MM.1S (cell line): ENCODE measurements around the gene FAM177A1.
A peak's percentile ranks its signal among the peaks of the same experiment; 100 is the strongest.

Experiments used
- DNase-seq: peaks from one replicate; pipeline ENCODE4 v3.0.0-alpha.2; 2015
- H2AFZ ChIP-seq: fragments of 300-600 bp; sonication (generic); 2 replicates; pipeline ENCODE4 v1.6.0; 2016; ENCODE audit warnings: antibody characterized with exemption, low read length
- H3F3A ChIP-seq: fragments of 300-600 bp; sonication (generic); 2 replicates; pipeline ENCODE4 v1.6.1; 2016; ENCODE audit warnings: mild to moderate bottlenecking, antibody characterized with exemption, low read length, moderate library complexity, mixed read lengths; ENCODE audit not compliant: insufficient read depth
- H3K27ac ChIP-seq: fragments of 300-600 bp; sonication (generic); 2 replicates; pipeline ENCODE4 v1.5.1; 2016; ENCODE audit warnings: mild to moderate bottlenecking, low read length
- H3K27me3 ChIP-seq: fragments of 300-600 bp; sonication (generic); replicated peaks from 2 replicates; pipeline ENCODE4 v1.6.0; 2016; ENCODE audit warnings: low read length; ENCODE audit not compliant: insufficient read depth
- H3K36me3 ChIP-seq: fragments of 300-600 bp; sonication (generic); replicated peaks from 2 replicates; pipeline ENCODE4 v1.6.1; 2016; ENCODE audit warnings: mild to moderate bottlenecking, low read length, mixed read lengths; ENCODE audit not compliant: insufficient read depth
- H3K4me1 ChIP-seq: fragments of 300-600 bp; sonication (generic); 2 replicates; pipeline ENCODE4 v1.6.1; 2016; ENCODE audit warnings: low read length, mixed read lengths
- H3K4me2 ChIP-seq: fragments of 300-600 bp; sonication (generic); 2 replicates; pipeline ENCODE4 v1.6.0; 2016; ENCODE audit warnings: low read depth, low read length
- H3K4me3 ChIP-seq: fragments of 300-600 bp; sonication (generic); 2 replicates; pipeline ENCODE4 v1.5.1; 2016; ENCODE audit warnings: low read length, mixed read lengths
- H3K79me2 ChIP-seq: fragments of 300-600 bp; sonication (generic); 2 replicates; pipeline ENCODE4 v1.6.1; 2016; ENCODE audit warnings: mixed run types, low read length, mixed read lengths
- H3K9ac ChIP-seq: fragments of 300-600 bp; sonication (generic); 2 replicates; pipeline ENCODE4 v1.6.1; 2016; ENCODE audit warnings: low read length, mixed read lengths
- H3K9me2 ChIP-seq: fragments of 300-600 bp; sonication (generic); replicated peaks from 2 replicates; pipeline ENCODE4 v1.6.1; 2016; ENCODE audit warnings: mild to moderate bottlenecking, low read length, mixed read lengths; ENCODE audit not compliant: insufficient read depth
- H3K9me3 ChIP-seq: fragments of 300-600 bp; sonication (generic); replicated peaks from 2 replicates; pipeline ENCODE4 v1.6.1; 2016; ENCODE audit warnings: mild to moderate bottlenecking, low read length, mixed read lengths; ENCODE audit not compliant: insufficient read depth
- H4K20me1 ChIP-seq: fragments of 300-600 bp; sonication (generic); 2 replicates; pipeline ENCODE4 v1.6.1; 2016; ENCODE audit warnings: mild to moderate bottlenecking, low read length, moderate library complexity, mixed read lengths; ENCODE audit not compliant: insufficient read depth
- EZH2 ChIP-seq: fragments of 300-600 bp; sonication (generic); optimal IDR thresholded peaks from 2 replicates; pipeline ENCODE3; 2017; ENCODE audit warnings: low read depth, mild to moderate bottlenecking, antibody characterized with exemption, low read length, mixed read lengths
- EZH2phosphoT487 ChIP-seq: fragments of 300-600 bp; sonication (generic); IDR thresholded peaks from 2 replicates; pipeline ENCODE4 v1.6.1; 2018; ENCODE audit warnings: antibody characterized with exemption, low read length
- TF ChIP-seq, protein P1 (sequence below): fragments of 300-600 bp; sonication (generic); IDR thresholded peaks from 2 replicates; pipeline ENCODE4 v1.5.1; 2016; ENCODE audit warnings: antibody characterized with exemption, low read length, mixed read lengths

The FAM177A1 gene

DNA sequence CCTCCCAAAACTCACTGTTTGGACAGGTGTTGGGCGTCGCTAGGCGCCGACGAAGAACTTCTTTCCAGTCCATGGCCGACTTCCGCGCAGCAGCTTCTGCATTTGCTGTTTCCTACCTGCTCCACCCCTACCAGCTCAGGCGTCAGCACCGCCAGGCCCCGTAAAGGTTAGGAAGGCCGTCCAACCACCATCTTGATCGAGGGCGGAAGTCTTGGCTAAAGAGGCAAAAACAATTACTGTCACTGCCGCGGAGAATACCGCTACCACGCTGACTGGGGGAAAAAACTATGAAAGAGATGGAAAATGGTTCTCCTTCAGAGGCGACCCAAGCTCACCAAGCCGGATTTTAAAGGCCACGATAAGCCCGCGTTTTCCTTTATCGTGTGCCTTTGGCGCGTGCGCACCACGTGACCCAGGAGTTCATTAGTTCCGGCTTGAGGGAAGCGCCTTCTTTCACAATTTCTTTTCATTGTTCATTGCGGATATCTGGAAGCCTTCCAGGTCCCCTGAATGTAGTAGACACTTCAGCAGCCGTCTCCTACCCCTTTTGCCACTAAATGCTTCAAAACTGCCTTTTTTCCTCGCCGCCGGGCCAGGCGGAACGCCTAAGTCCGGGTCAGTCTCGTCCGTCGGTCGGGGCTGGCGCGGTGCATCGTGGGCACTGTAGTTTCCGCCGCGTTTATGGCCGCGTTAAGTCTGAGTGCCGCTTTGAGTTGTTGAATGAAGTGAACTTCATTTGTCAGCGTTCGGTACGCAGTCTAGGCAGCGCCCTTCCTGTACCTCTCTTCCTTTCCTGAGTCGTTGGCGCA lies 76.0 kb downstream of the FAM177A1 start, which contains the start of the genes PPP2R3C and PRORP:
Gene PPP2R3C, minus strand, starts transcription at position 104 of the 809 bp plus-strand sequence. Its CDS starts 31 bp downstream, at position 73.
Gene PRORP, plus strand, starts transcription at position 666 of the 809 bp plus-strand sequence. CDS start 694 bp downstream, outside the sequence.
- no peaks in the 10 kb centered on the region for H3K9me2 ChIP-seq
- H3F3A ChIP-seq: peaks cover 10% of the 10 kb centered on the region; the same call in 1 of the 2 replicates
- H2AFZ ChIP-seq: peak within 1 kb of the TSS; percentile 88
- peak within 1 kb of the TSS; percentile 96 for H3K9ac ChIP-seq
- H4K20me1 ChIP-seq: no peaks in the 10 kb centered on the region
- peak within 1 kb of the TSS; percentile 98 for H3K27ac ChIP-seq
- H3K36me3 ChIP-seq: no peaks in the 10 kb centered on the region
- peaks cover 9% of the 10 kb centered on the region for H3K79me2 ChIP-seq
- DNase-seq: peak; percentile 73
- H3K4me2 ChIP-seq: peak within 1 kb of the TSS; percentile 68
- TF ChIP-seq, protein P1, sequence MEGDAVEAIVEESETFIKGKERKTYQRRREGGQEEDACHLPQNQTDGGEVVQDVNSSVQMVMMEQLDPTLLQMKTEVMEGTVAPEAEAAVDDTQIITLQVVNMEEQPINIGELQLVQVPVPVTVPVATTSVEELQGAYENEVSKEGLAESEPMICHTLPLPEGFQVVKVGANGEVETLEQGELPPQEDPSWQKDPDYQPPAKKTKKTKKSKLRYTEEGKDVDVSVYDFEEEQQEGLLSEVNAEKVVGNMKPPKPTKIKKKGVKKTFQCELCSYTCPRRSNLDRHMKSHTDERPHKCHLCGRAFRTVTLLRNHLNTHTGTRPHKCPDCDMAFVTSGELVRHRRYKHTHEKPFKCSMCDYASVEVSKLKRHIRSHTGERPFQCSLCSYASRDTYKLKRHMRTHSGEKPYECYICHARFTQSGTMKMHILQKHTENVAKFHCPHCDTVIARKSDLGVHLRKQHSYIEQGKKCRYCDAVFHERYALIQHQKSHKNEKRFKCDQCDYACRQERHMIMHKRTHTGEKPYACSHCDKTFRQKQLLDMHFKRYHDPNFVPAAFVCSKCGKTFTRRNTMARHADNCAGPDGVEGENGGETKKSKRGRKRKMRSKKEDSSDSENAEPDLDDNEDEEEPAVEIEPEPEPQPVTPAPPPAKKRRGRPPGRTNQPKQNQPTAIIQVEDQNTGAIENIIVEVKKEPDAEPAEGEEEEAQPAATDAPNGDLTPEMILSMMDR: no peak
- no peak for TF ChIP-seq EZH2phosphoT487
- no peak for TF ChIP-seq EZH2
- no peaks in the 10 kb centered on the region for H3K9me3 ChIP-seq
- no peaks in the 10 kb centered on the region for H3K27me3 ChIP-seq
- peak within 1 kb of the TSS; percentile 87 for H3K4me3 ChIP-seq
- no peaks in the 10 kb centered on the region; the same call in 1 of the 2 replicates for H3K4me1 ChIP-seq

DNA sequence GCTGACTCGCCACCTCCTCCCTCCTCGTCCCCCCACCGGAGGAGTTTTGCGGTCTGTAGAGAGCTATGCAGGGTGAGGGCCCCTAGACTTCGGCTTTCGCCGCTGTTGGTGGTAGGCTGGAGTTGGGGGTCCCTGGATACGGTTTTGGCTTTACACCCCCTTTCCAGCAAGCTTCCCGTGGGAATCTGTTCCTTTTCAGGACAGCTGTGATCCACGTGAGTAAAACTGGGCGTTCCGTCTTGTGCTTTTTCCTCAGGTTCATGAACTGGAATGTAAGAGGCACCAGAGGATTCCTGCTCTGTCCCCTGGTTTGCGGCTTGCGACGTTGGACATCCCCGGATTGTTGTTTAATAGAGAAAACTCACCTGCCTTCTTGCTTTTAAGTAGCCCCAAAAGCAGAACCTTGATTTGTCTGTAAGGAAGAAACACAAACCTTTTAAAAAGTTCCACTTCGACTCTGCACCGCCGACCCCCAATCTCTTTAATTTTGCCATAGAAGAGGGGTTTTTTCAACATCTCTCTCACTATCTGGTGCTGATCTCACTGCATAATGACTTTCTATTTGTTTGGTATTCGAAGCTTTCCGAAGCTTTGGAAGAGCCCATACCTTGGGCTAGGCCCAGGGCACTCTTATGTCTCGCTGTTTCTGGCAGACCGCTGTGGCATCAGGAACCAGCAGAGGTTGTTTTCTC lies 76.8 kb downstream of the FAM177A1 start:
- DNase-seq: peak; percentile 11
- H3K4me1 ChIP-seq: no peaks in the 10 kb centered on the region; the same call in 1 of the 2 replicates
- peaks cover 10% of the 10 kb centered on the region; the same call in 1 of the 2 replicates for H3F3A ChIP-seq
- peak overlapping the region; percentile 96 for H3K9ac ChIP-seq
- no peaks in the 10 kb centered on the region for H4K20me1 ChIP-seq
- H3K9me3 ChIP-seq: no peaks in the 10 kb centered on the region
- peak overlapping the region; percentile 88 for H2AFZ ChIP-seq
- H3K4me2 ChIP-seq: peak overlapping the region; percentile 68
- peak overlapping the region; percentile 98 for H3K27ac ChIP-seq
- H3K36me3 ChIP-seq: no peaks in the 10 kb centered on the region
- TF ChIP-seq, protein P1: no peak
- no peak for TF ChIP-seq EZH2
- H3K27me3 ChIP-seq: no peaks in the 10 kb centered on the region
- no peaks in the 10 kb centered on the region for H3K9me2 ChIP-seq
- peaks cover 9% of the 10 kb centered on the region for H3K79me2 ChIP-seq
- H3K4me3 ChIP-seq: peak overlapping the region; percentile 87

DNA sequence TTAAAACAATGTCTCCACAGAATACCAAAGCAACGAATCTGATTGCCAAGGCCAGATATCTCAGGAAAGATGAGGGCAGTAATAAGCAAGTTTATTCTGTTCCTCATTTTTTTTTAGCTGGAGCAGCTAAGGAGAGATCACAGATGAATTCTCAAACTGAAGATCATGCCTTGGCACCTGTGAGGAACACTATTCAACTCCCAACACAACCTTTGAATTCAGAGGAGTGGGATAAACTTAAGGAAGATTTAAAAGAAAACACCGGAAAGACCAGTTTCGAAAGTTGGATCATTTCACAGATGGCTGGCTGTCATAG lies 77.3 kb downstream of the FAM177A1 start:
- H3K9me3 ChIP-seq: no peaks in the 10 kb centered on the region
- no peaks in the 10 kb centered on the region for H4K20me1 ChIP-seq
- no peaks in the 10 kb centered on the region for H3K27me3 ChIP-seq
- H3K4me2 ChIP-seq: peak overlapping the region; percentile 68
- TF ChIP-seq EZH2 (no peak), EZH2phosphoT487 (no peak)
- TF ChIP-seq, protein P1: no peak
- no peak for DNase-seq
- no peaks in the 10 kb centered on the region for H3K36me3 ChIP-seq
- peak overlapping the region; percentile 88 for H2AFZ ChIP-seq
- H3K4me1 ChIP-seq: no peaks in the 10 kb centered on the region; the same call in 1 of the 2 replicates
- peaks cover 10% of the 10 kb centered on the region; the same call in 1 of the 2 replicates for H3F3A ChIP-seq
- peak overlapping the region; percentile 96; the same call in 1 of the 2 replicates for H3K9ac ChIP-seq
- peak overlapping the region; percentile 98; the same call in 1 of the 2 replicates for H3K27ac ChIP-seq
- H3K79me2 ChIP-seq: peaks cover 9% of the 10 kb centered on the region
- H3K9me2 ChIP-seq: no peaks in the 10 kb centered on the region
- peak overlapping the region; percentile 87 for H3K4me3 ChIP-seq
